Measurements from ENCODE around the gene KCNRG.

DNA sequence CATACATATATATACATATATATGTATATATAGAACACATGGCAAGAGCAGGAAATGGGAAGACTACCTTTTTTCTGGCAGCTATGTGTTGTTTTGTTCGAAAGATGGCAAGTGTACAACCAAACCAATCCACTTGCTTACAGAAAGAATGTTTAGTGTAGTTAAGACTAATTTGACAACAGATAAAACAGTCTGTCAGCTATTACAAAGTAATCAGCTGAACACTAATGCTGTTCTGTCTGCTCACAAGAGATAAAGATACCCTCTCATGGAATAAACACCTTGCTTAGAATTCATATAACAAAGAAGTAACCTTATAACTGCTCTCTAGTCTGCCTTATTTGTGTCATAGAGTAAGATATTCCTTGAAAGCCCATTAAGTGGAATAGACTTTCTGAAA lies 858 bp upstream of the KCNRG start:
- TF ChIP-seq, protein P1, sequence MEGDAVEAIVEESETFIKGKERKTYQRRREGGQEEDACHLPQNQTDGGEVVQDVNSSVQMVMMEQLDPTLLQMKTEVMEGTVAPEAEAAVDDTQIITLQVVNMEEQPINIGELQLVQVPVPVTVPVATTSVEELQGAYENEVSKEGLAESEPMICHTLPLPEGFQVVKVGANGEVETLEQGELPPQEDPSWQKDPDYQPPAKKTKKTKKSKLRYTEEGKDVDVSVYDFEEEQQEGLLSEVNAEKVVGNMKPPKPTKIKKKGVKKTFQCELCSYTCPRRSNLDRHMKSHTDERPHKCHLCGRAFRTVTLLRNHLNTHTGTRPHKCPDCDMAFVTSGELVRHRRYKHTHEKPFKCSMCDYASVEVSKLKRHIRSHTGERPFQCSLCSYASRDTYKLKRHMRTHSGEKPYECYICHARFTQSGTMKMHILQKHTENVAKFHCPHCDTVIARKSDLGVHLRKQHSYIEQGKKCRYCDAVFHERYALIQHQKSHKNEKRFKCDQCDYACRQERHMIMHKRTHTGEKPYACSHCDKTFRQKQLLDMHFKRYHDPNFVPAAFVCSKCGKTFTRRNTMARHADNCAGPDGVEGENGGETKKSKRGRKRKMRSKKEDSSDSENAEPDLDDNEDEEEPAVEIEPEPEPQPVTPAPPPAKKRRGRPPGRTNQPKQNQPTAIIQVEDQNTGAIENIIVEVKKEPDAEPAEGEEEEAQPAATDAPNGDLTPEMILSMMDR (conservative IDR thresholded peaks at IDR 0.05; ENCODE audit: low read length): no peak
- TF ChIP-seq EZH2phosphoT487 (IDR thresholded peaks at IDR 0.05; ENCODE audit: borderline replicate concordance): no peak
